OCI-LY7 (cell line): ENCODE data around the gene ACTN2.

Experiments used
- CTCF ChIP-seq: fragments of 200-600 bp; sonication (generic); conservative IDR thresholded peaks from 2 replicates; pipeline ENCODE4 v1.5.1; 2014; ENCODE audit warnings: mild to moderate bottlenecking, antibody characterized with exemption, low read length, moderate library complexity, mixed read lengths
- EZH2phosphoT487 ChIP-seq: fragments of 200-600 bp; sonication (generic); IDR thresholded peaks from 2 replicates; pipeline ENCODE4 v1.6.1; 2018; ENCODE audit warnings: low read depth, borderline replicate concordance, mild to moderate bottlenecking, mixed run types, antibody characterized with exemption, low read length, moderate library complexity, mixed read lengths

- TF ChIP-seq EZH2phosphoT487 (no peak), CTCF (no peak)
Observed at GRCh38 chr1:236786453-236786852, 100.2 kb downstream of the ACTN2 start.
